Breast epithelium (tissue), 3 donors: ENCODE data around the gene PHPT1.

Experiments used
- CTCF ChIP-seq, 3 donors: fragments of 450-650 bp; IDR thresholded peaks; one replicate each; pipeline ENCODE4 v1.5.1; 2016 to 2017; ENCODE audit warnings: antibody characterized with exemption in 3 of 3, mild to moderate bottlenecking in 3 of 3, moderate library complexity in 3 of 3
- POLR2A ChIP-seq: fragments of 450-650 bp; IDR thresholded peaks from one replicate; pipeline ENCODE4 v1.6.1; 2016; ENCODE audit warnings: antibody characterized with exemption, mild to moderate bottlenecking, moderate library complexity

GRCh38 chr9:136845465-136846260, 3.5 kb upstream of the PHPT1 start:
- no peak for TF ChIP-seq CTCF (IDR thresholded peaks at IDR 0.05)
- no peak for TF ChIP-seq POLR2A
